GM12865 (cell line): ENCODE measurements around the gene AMPH.

Source experiments
- DNase-seq: peaks from one replicate; pipeline ENCODE4 v3.0.0; 2010; ENCODE audit warnings: low read depth
- H3K4me3 ChIP-seq: 2 replicates; pipeline ENCODE4 v1.5.1; 2011; ENCODE audit warnings: mild to moderate bottlenecking, low read depth, low read length, control low read depth
- TF ChIP-seq, protein P1 (sequence below): IDR thresholded peaks from 2 replicates; pipeline ENCODE4 v1.5.1; 2011; ENCODE audit warnings: low read length, control low read depth, low read depth, inconsistent platforms; ENCODE audit not compliant: insufficient read depth; ENCODE audit errors: missing control alignments

The AMPH gene

DNA sequence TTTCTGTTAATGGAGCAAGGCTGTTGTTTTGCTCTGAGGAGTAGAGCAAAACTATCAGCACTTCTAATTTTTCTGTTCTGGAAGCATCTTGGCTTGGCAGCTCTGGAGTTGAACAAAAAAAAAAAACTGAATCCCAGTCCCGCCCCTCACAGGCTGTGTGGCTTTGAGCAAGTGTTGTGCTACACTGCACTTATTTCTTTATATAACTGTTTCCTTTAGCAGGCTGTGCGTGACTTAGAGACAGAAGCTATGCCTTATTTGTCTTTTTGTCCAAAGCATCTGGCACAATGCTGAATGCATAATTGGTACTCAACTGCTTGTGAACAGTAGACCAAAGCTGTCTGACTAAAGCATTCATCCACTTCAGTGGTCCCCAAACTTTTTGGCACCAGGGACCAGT, 96.1 kb downstream of the AMPH start:
- TF ChIP-seq, protein P1, sequence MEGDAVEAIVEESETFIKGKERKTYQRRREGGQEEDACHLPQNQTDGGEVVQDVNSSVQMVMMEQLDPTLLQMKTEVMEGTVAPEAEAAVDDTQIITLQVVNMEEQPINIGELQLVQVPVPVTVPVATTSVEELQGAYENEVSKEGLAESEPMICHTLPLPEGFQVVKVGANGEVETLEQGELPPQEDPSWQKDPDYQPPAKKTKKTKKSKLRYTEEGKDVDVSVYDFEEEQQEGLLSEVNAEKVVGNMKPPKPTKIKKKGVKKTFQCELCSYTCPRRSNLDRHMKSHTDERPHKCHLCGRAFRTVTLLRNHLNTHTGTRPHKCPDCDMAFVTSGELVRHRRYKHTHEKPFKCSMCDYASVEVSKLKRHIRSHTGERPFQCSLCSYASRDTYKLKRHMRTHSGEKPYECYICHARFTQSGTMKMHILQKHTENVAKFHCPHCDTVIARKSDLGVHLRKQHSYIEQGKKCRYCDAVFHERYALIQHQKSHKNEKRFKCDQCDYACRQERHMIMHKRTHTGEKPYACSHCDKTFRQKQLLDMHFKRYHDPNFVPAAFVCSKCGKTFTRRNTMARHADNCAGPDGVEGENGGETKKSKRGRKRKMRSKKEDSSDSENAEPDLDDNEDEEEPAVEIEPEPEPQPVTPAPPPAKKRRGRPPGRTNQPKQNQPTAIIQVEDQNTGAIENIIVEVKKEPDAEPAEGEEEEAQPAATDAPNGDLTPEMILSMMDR, result no peak
- no peak for DNase-seq
- H3K4me3 ChIP-seq, result no peak overlapping the region

DNA sequence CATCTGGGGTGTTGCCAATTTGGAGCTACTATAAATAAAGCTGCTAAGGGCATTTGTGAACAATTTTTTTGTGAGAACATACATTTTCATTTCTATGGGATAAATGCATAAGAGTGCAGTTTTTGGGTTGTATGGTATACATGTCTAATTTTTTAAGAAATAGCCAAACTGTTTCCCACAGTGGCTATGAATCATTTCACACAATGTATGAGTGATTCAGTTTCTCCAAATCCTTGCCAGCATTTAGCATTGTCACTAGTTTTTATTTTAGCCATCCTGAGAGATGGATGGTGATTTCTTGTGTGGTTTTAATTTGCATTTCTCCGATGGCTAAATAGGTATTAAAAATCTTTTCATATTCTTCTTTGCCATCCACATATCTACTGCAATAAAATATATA, 105.3 kb downstream of the AMPH start:
- DNase-seq, result no peak
- no peak overlapping the region for H3K4me3 ChIP-seq
- TF ChIP-seq, protein P1, result no peak

DNA sequence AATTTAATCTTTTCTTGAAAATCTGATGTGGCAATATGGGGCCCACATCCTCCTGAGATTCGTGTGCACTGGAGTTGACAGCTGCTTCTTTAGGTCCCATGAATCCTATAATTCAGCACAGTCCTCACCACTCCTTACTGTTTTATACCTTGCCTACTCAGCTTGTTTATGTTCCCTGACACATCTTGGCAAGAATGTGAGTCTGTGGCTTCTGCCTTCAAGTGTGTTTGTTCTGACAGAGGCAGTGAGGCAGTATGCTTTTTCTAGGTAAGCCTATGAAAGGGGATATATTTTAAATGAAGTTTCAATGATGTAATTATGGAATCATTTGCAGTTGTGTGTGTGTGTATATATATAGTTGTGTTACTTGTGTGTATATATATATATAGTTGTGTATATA, 106.4 kb downstream of the AMPH start:
- TF ChIP-seq, protein P1, result no peak
- no peak overlapping the region for H3K4me3 ChIP-seq
- DNase-seq, result no peak

DNA sequence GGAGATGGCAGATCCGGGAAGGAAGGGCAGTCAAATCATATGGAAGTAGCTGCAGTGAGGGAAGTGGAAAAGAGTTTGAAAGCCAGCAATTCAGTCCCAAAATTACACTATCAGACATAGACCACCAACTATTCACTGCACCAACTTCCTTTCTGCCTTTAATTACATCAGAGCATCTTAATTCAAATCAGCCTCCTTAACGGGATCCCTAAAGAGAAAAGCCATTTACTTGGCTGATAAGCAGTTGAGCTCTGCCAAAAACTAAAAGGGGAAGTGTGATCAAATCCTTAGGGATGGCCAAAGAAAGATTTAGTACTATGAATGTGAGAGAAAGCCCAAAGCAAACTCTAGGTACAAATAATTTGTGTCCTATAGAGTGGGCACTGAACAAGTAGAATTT, 110.4 kb downstream of the AMPH start:
- TF ChIP-seq, protein P1, result no peak
- no peak overlapping the region for H3K4me3 ChIP-seq
- DNase-seq, result no peak

DNA sequence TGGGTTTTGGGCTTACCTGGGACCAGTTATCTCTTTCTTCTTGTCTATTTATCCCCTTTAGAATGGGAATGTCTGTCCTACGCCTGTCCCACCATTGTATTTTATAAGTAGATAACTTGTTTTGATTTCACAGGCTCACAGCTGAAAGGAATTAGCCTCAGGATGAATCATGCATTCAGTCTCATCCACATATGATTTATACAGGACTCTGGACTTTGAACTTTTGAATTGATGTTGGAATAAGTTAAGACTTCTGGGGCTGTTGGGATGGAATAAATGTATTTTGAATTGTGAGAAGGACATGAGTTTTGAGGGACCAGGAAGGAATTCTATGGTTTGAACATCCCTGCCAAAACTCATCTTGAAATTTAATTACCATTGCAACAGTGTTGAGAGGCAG, 112.6 kb downstream of the AMPH start:
- no peak overlapping the region for H3K4me3 ChIP-seq
- TF ChIP-seq, protein P1, result no peak
- DNase-seq, result no peak

DNA sequence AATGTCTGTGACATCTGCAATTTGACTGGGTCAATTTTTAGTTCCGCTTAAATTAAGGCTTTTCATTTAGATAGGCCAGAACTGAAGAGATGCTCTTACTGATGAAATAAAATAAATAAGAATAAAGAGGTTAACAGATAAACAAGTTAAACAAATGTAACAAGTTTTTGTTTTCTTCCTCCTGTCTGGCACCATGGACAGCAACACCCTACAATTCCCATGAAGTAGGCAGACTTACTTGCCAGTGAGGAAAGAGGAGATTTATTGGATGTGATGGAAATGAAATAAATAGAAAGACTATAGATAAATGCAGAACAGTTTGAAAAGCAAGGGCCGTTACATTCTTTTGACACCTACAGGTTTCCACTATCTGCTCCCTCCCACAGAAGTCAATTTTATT, 118.5 kb downstream of the AMPH start:
- TF ChIP-seq, protein P1, result no peak
- no peak for DNase-seq
- no peak overlapping the region for H3K4me3 ChIP-seq

DNA sequence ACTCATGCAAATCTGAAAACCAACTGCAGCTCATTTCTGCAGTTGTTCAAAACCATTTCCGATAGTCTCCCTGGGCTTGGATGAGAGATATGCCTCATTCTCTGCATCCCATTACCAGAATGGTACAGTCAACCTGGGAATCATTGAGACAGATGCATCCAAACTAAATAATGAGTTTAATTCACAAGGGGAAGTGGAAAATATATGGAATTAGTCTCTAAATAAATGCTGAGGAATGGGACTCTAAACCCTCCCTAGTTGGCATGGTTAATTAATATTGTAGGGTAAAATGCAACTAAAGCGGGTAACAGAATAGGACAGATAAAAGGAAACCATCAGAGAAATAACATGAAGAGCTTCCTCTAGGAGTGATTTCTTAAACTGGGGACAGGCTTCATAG, 118.9 kb downstream of the AMPH start:
- TF ChIP-seq, protein P1, result no peak
- DNase-seq, result no peak
- H3K4me3 ChIP-seq, result no peak overlapping the region
